Pancreas (tissue), 10 donors: ENCODE data around the gene LRRC63. TPM values are rescaled to one million over a fixed set of nuclear protein-coding genes. Genes with fewer than 3 reads are reported as not detected.

Experiments
- ATAC-seq, 4 donors: fragments of 200-7000 bp; cut with Tn5 transposase; one replicate each; pipeline versions ENCODE4 v1.8.0 to v1.9.1; 2020; ENCODE audit warnings: mild to moderate bottlenecking in 4 of 4, moderate library complexity in 4 of 4
- DNase-seq, 6 donors: peaks; one replicate each; pipeline ENCODE4 v3.0.0-alpha.2; 2020
- FAIRE-seq: peaks from 2 replicates; lab custom pipeline; 2012; peaks lifted over from hg19 to GRCh38; lab: Jason Lieb, UNC
- H3K27ac ChIP-seq, 4 donors: fragments of 200-600 bp; sonication (generic); 1 replicate in 3 of 4; 2 replicates in 1 of 4; pipeline versions ENCODE4 v1.5.0 to v1.8.0; 2020
- H3K27me3 ChIP-seq, 4 donors: fragments of 200-600 bp; one replicate each; pipeline ENCODE4 v1.8.0; 2021
- H3K36me3 ChIP-seq, 3 donors: fragments of 200-600 bp; sonication (generic) in 1 of 3; one replicate each; pipeline versions ENCODE4 v1.5.0 to v1.8.0; 2020 to 2021
- H3K4me1 ChIP-seq, 3 donors: fragments of 200-600 bp; one replicate each; pipeline ENCODE4 v1.8.0; 2021
- H3K4me3 ChIP-seq, 4 donors: fragments of 200-600 bp; sonication (generic) in 2 of 4; one replicate each; pipeline versions ENCODE4 v1.5.0 to v1.8.0; 2020 to 2021
- H3K9me3 ChIP-seq, 4 donors: fragments of 200-600 bp; one replicate each; pipeline ENCODE4 v1.8.0; 2021
- WGBS, 2 donors: extraction: QIAGEN DNeasy Blood & Tissue Kit; methylation state at CpG; one replicate each; pipeline ENCODE4 v1.1.7; 2013; 5-methylcytosine and 5-hydroxymethylcytosine counted together
- intact Hi-C, 3 donors: fragments of 100-400 bp; cut with DNase I; formaldehyde crosslinking; loops; one replicate each; pipeline versions ENCODE4 v1.11.1 to v1.14.2; 2022
- polyA plus RNA-seq, 2 donors: library from polyadenylated mRNA; stranded (reverse); fragments of 200-250 nt; gene quantifications; one replicate each; pipeline ENCODE4 v1.2.3, GENCODE V29; 2013
- total RNA-seq, 6 donors: library from RNA; stranded (reverse); fragmentation: NEBNext Ultra II Directional in 4 of 6; extraction: Animal tissue kit (Norgen Biotek cat#: 25700) in 4 of 6; gene quantifications; one replicate each; pipeline versions ENCODE4 v1.2.1 to v1.2.4, GENCODE V29; 2021 to 2023
- TF ChIP-seq, protein P1 (sequence below), 4 donors: fragments of 200-600 bp; sonication (generic) in 3 of 4; IDR thresholded peaks; one replicate each; pipeline versions ENCODE4 v1.5.0 to v1.8.0; 2021; ENCODE audit warnings: antibody characterized with exemption in 4 of 4
- donor health status: healthy with polysubstance abuse.
- donor health status: DM: no; HTN: no; CAD: no; lungs with moderate emphysema.
- donor health status: DM: no; HTN: no; CAD: no.
- donor health status: control.
- donor health status: control.
- donor health status: Bipolar disorder and iron deficiency.
- donor health status: DM: yes; HTN: yes; CAD: no.
- donor health status: DM: no; HTN: no; CAD: no.
- donor health status: DM: no; HTN: no; CAD: no.
- donor health status: DM: yes; HTN: yes; CAD: no.

Gene LRRC63
- total and polyA plus RNA-seq, 8 donors, result 0.14 to 0.19 TPM; not detected in 6

DNA sequence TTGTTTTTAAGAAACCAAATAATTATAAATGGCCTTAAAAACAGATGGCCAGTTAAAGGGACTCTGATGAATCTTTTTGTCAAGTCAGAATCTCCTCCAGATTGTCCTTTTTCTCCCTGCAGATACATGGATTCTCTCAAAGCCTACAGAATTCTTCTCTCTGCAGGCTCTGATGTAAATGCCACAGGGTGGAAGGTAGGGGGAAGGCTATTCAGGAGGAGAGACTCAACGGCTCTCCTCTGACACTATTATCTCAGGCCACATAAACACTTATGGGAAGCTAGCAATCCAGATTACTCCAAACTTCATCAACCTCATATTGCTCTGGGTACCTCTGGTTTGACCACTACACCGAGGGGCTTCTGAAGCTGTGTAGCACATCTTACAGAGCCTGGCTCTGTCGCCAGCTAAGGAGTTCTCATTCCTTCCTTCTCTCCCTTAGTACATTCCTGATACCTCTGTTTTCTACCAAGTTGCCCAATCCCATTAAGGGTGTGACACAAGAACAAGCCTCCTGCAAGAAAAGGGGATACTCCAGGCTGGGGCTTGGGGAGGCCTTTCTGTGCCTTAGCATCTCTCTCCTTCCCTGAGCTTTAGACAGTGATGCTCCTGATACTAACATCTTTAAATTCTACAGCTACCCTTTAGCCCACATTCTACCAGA is 44.6 kb upstream of the LRRC63 start:
- DNase-seq, result no peak
- no peak for ATAC-seq
- Histone ChIP-seq H3K9me3 (no peaks in the 10 kb centered on the region), H3K4me1 (peaks cover 0 to 5% (median 0%) of the 10 kb centered on the region in 3 donors), H3K4me3 (no peak overlapping the region), H3K27ac (no peak overlapping the region), H3K36me3 (no peaks in the 10 kb centered on the region), H3K27me3 (no peaks in the 10 kb centered on the region)
- intact Hi-C loops, result no loop called here
- 60 to 66% methylated on average over 3 of the region's 3 CpGs for WGBS, 2 donors
- no peak for FAIRE-seq
- TF ChIP-seq, protein P1, sequence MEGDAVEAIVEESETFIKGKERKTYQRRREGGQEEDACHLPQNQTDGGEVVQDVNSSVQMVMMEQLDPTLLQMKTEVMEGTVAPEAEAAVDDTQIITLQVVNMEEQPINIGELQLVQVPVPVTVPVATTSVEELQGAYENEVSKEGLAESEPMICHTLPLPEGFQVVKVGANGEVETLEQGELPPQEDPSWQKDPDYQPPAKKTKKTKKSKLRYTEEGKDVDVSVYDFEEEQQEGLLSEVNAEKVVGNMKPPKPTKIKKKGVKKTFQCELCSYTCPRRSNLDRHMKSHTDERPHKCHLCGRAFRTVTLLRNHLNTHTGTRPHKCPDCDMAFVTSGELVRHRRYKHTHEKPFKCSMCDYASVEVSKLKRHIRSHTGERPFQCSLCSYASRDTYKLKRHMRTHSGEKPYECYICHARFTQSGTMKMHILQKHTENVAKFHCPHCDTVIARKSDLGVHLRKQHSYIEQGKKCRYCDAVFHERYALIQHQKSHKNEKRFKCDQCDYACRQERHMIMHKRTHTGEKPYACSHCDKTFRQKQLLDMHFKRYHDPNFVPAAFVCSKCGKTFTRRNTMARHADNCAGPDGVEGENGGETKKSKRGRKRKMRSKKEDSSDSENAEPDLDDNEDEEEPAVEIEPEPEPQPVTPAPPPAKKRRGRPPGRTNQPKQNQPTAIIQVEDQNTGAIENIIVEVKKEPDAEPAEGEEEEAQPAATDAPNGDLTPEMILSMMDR (IDR thresholded peaks at IDR 0.05), result no peak

DNA sequence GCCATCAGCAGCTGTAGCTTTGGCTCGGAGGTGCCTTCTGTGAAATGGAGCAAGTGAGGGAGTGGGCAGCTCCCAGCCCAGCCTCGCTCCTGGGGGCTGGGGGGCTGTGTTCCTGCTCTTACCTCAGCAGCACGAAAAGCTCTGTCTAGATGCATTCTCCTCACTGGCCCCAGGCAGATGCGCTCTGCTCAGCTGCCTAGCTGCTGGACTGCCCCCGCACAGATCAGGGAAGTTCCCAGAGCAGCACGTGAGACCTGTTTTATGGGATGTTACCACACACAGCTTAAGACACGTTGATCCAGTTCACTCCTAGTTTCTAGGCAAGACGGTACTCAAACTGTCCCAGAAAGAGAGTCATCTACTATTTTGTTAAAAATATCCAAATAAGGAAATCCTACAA is 43.4 kb upstream of the LRRC63 start:
- FAIRE-seq (no peak), DNase-seq (peak in 1 of 6 donors; percentile 27), ATAC-seq (peak in 2 of 4 donors; percentile 42 to 59)
- H3K27me3 ChIP-seq, result no peaks in the 10 kb centered on the region
- H3K4me1 ChIP-seq, result peaks cover 0 to 5% (median 0%) of the 10 kb centered on the region in 3 donors
- intact Hi-C loops, result no loop called here
- H3K27ac ChIP-seq, result no peak overlapping the region
- TF ChIP-seq, protein P1 (IDR thresholded peaks at IDR 0.05), result no peak
- H3K4me3 ChIP-seq, result no peak overlapping the region
- H3K9me3 ChIP-seq, result no peaks in the 10 kb centered on the region
- WGBS, 2 donors, result 67 to 70% methylated on average over 8 of the region's 8 CpGs
- no peaks in the 10 kb centered on the region for H3K36me3 ChIP-seq

- ATAC-seq (no peak), FAIRE-seq (no peak), DNase-seq (no peak)
- TF ChIP-seq, protein P1 (IDR thresholded peaks at IDR 0.05), result no peak
- 66 to 71% methylated on average over 1 of the region's 1 CpG for WGBS, 2 donors
- Histone ChIP-seq H3K36me3 (no peaks in the 10 kb centered on the region), H3K4me3 (no peak overlapping the region), H3K9me3 (no peaks in the 10 kb centered on the region), H3K27ac (no peak overlapping the region), H3K27me3 (no peaks in the 10 kb centered on the region), H3K4me1 (peaks cover 0 to 5% (median 0%) of the 10 kb centered on the region in 3 donors)
- intact Hi-C loops, result no loop called here
Measured at GRCh38 chr13:46168783-46169182, 42.9 kb upstream of the LRRC63 start.

DNA sequence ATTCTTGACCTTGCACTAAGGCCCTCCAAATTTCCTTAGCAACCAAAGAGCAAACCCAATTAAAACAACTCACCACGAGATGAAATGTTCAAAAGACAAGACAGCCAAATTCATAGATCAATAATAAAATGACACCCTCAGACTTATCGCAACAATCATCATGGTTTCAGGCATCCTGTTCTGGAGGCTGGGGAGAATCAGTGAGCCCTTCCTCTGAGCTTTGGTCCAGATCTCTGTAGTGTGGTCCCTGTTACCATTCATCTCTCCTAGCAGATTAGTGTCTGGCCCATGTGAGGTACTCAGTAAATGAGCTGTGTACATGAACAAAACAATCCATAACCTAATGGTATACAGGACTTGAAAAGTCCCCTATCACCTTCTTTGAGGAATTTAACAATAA is 42.0 kb upstream of the LRRC63 start:
- H3K4me1 ChIP-seq, result peaks cover 0 to 5% (median 0%) of the 10 kb centered on the region in 3 donors
- H3K27ac ChIP-seq, result no peak overlapping the region
- H3K9me3 ChIP-seq, result no peaks in the 10 kb centered on the region
- no peak overlapping the region for H3K4me3 ChIP-seq
- 90 to 93% methylated on average over 2 of the region's 2 CpGs for WGBS, 2 donors
- no peak for FAIRE-seq
- intact Hi-C loops, result no loop called here
- TF ChIP-seq, protein P1 (IDR thresholded peaks at IDR 0.05), result no peak
- no peaks in the 10 kb centered on the region for H3K27me3 ChIP-seq
- H3K36me3 ChIP-seq, result no peaks in the 10 kb centered on the region
- DNase-seq, result no peak
- ATAC-seq, result no peak

GRCh38 chr13:46170268-46170667 is 41.5 kb upstream of the LRRC63 start:
- intact Hi-C loops, result no loop called here
- 44 to 60% methylated on average over 7 of the region's 7 CpGs for WGBS, 2 donors
- Histone ChIP-seq H3K4me1 (peaks cover 0 to 5% (median 0%) of the 10 kb centered on the region in 3 donors), H3K27ac (no peak overlapping the region), H3K4me3 (no peak overlapping the region), H3K27me3 (no peaks in the 10 kb centered on the region), H3K36me3 (no peaks in the 10 kb centered on the region), H3K9me3 (no peaks in the 10 kb centered on the region)
- FAIRE-seq (no peak), ATAC-seq (peak; percentile 65 to 78 (median 70)), DNase-seq (peak in 4 of 6 donors; percentile 24 to 36 (median 28))
- TF ChIP-seq, protein P1 (IDR thresholded peaks at IDR 0.05), result no peak
